GM19324 (cell line): ENCODE measurements around the gene PCBP4.

Experiments
- ATAC-seq: cut with Tn5 transposase; IDR thresholded peaks from one replicate; pipeline ENCODE4 v1.9.1; 2021; ENCODE audit warnings: mild to moderate bottlenecking, moderate library complexity; ENCODE audit not compliant: unreplicated experiment, low FRiP score

Gene PCBP4

GRCh38 chr3:51942603-51943450, 24.4 kb downstream of the PCBP4 start:
- peak; percentile 21 for ATAC-seq

GRCh38 chr3:51941798-51942602, 25.3 kb downstream of the PCBP4 start, which contains the start of the genes PARP3 and RRP9:
TSS of gene PARP3 (plus strand) at chr3:51942363. CDS start at chr3:51943356, 993 bp downstream.
TSS of gene RRP9 (minus strand) at chr3:51941904. CDS start at chr3:51941867, 37 bp downstream.
- ATAC-seq: peak; percentile 88

- no peak for ATAC-seq
Measured at GRCh38 chr3:51941463-51941797, 25.8 kb downstream of the PCBP4 start.

DNA sequence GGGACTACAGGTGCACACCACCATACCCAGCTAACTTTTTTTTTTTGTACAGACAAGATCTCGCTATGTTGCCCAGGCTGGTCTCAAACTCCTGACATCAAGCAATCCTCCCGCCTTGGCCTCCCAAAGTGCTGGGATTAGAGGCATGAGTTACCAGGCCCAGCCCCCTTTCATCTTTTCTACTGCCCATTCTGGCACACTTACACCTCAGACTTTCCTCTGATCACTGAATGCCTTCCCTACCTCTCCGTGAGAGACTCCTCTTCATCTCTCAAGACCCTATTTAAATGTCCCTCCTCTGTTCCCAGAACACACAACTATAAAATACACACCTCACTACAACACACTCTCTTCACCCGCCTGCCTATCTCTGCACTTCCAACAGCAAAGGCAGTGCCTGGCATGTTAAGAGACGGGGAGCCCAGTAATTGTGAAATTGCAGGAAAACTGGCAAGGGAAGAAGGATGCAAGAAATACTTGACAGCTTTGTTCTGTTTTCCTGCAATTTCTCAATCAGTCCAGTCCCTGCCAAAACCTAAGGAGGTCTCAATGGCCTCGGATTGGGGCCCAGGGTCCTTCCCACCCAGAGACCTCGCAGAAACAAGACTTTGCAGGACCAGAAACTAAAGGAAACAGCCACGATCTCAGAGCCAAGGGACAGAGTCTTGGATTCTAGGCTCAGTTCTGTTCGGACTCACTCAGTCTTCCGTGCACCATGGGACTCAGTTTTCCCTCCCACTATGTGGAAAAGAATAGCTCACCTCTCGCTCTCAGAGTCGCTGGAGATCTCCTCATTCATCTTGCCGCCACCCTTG, 26.4 kb downstream of the PCBP4 start:
- no peak for ATAC-seq

GRCh38 chr3:51938780-51939425, 28.4 kb downstream of the PCBP4 start:
- ATAC-seq: no peak

- ATAC-seq: no peak
Measured at GRCh38 chr3:51937611-51938450, 29.4 kb downstream of the PCBP4 start.

- no peak for ATAC-seq
Measured at GRCh38 chr3:51937014-51937413, 30.2 kb downstream of the PCBP4 start.

GRCh38 chr3:51935886-51936755, 31.1 kb downstream of the PCBP4 start:
- ATAC-seq: no peak

GRCh38 chr3:51934991-51935885, 32.0 kb downstream of the PCBP4 start:
- ATAC-seq: no peak

DNA sequence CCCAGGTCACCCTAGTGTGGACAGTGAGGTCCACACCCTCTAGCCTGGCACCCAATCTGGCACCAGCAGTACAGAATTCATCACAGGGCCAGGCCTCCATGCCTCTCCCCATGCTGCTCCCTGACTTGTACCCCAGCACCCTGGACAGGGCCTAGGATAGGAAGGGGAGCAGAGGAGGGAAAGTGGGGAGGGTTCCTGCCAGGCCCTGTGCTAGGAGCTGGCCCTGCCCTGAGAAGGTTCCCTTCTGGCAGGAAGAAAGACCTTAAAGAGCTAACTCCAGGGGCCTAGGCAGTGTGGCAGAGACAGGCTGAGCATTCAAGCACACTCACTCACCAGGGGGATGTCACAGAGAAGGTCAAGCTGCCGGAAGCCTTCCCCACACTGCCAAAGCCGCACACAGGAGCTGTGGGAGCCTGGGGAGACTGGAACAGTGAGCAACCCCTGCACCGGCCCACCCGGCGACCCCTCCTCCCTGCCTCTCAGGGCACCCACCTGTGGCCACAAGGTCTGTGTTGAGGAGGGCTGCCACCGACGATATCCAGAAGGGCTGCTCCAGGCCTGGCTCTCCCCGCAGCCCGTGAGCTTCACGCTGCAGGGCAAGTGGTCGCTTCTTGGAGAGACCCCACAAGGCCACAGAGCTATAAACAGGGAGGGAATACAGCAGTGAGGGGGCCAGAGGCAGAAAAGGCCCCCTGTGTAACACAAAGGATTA, 33.0 kb downstream of the PCBP4 start:
- no peak for ATAC-seq

DNA sequence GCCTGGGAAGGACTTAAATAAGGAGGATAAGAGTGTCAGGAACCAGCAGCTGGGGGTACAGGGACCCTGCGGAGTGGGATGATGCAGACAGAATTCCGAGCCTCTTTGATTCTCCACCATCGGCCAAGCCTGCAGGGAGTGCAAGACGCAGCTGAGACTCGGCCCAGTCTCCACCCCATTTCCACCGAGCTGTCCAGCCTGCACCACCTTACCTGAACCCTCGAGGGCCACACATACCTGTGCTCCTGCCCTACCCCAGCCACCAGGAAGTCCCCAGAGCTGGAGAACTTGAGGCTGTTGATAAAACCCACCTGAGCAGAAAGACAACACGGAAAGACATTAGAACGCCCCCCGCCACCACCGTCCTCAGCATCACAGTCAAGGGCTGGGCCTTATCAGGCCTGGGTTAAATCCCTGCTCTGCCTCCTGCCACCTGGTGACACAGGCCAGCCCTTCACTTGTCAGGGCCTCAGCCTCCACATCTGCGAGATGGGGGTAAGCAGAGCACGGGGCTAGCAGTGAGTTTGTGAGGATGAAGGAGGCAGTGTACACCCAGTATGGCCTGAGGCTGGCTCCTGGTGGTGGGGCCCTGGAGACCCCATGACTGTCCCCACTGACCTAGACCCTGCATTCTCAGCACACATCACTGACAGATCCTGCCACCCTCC, 33.6 kb downstream of the PCBP4 start:
- no peak for ATAC-seq

GRCh38 chr3:51932471-51933370, 34.5 kb downstream of the PCBP4 start:
- ATAC-seq: no peak

DNA sequence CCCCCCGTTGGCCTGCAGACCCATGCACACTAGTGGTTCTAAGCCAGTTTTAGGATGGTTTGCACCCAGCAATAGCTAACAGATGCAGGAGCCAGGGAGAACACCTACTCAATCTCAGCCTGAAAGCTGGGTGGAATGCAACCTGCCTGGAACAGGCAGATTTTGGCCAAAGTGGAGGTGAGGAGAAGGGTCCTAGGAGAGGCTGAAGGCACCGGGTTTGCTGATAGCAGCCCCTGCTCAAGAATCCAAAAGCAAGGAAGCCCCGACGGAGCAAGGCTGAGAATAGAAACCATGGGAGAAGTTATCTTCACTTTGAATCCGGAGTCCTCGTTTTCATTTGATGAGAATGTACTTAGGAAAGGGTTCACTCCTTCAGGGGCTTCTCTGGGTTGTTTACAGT, 35.5 kb downstream of the PCBP4 start:
- no peak for ATAC-seq

GRCh38 chr3:51930439-51930838, 36.8 kb downstream of the PCBP4 start:
- no peak for ATAC-seq

DNA sequence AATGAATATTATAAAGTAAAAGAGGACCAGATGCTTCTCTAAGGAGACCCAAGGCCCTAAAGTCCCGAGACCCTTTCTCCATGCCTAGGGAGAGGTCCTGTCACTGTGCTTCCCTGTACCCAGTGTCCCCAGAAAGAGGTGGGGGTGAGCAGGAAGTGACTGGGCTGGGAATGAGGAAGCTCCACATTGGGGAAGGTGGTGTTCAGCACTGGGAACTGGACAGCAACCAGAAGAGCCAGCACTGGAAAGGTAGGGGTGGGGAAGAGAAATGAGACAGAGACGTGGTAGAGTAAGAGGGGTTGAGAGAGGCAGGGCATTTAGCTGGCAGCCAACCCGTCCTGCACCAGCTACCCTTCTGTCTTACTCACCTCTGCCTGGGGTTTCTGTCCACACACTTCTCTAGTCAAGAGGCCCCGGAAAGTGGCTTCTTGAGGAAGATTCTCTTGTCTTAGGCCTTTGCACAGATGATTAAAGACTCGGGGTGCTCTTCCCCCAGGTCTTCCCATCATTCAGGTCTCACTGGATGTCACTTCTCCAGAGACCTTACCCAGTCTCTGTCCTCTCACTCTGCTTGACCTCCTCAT, 37.7 kb downstream of the PCBP4 start:
- no peak for ATAC-seq
